GM12891 (cell line): ENCODE measurements around the gene SMARCA4.

Source experiments
- POLR2A ChIP-seq: IDR thresholded peaks from 2 replicates; pipeline ENCODE4 v1.6.1; 2011; ENCODE audit warnings: low read depth, low read length, control low read depth
- POLR2AphosphoS5 ChIP-seq: IDR thresholded peaks from 2 replicates; pipeline ENCODE4 v1.6.1; 2011; ENCODE audit warnings: low read depth, low read length, control low read depth
- POU2F2 ChIP-seq: IDR thresholded peaks from 2 replicates; pipeline ENCODE4 v1.6.1; 2011; ENCODE audit warnings: low read depth, mild to moderate bottlenecking, control low read depth, low read length, moderate library complexity
- TAF1 ChIP-seq: IDR thresholded peaks from 2 replicates; pipeline ENCODE4 v1.6.1; 2011; ENCODE audit warnings: low read depth, low read length, control low read depth

GRCh38 chr19:11098861-11099260, 138.0 kb downstream of the SMARCA4 start:
- TF ChIP-seq POLR2A = no peak
- TF ChIP-seq POLR2AphosphoS5 = no peak
- TF ChIP-seq TAF1 = no peak
- TF ChIP-seq POU2F2 = no peak
